Esophagus mucosa (tissue), 1 donor: ENCODE measurements around the gene RDH8. TPM values are rescaled to one million over a fixed set of nuclear protein-coding genes. Genes with fewer than 3 reads are reported as not detected.

Source experiments
- ATAC-seq: fragments of 200-7000 bp; cut with Tn5 transposase; one replicate; pipeline ENCODE4 v1.9.1; 2020
- total RNA-seq: library from RNA; stranded (reverse); gene quantifications from one replicate; pipeline ENCODE4 v1.2.4, GENCODE V29; 2023
- donor health status: DM: yes; HTN: yes; CAD: no.

RDH8 gene
- total RNA-seq, 1 donor from 2014 or later: not detected

DNA sequence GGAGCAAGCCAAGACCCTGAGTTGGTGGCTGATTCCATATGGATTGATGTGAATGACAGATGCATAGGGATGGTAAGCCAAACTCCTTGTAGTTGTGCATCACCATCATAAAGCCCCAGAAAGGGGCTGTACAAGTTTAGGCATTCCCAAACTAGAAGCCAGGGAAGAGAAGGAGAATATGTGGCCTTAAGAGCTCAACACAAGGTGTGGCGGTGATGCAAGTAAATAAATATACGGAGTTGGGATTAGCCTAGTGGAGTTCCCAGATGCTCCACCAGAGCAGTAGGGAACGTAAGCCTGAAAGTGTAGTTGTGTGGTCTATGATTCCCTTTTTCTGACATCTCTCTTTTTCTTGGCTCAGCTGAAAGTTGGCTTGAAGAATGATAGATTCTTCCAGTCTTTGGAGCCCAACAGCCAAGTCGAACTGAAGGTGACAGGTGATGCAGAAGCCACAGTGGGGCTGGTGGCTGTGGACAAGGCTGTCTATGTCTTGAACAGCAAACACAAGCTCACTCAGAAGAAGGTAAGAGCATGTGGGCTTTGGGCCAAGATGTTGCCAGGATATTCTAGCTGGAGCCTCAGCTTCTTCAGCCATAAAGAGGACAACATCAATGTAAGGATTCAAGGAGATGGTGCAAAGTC, 30.1 kb downstream of the RDH8 start:
- ATAC-seq: no peak

GRCh38 chr19:10044390-10044789, 31.1 kb downstream of the RDH8 start:
- ATAC-seq: no peak

GRCh38 chr19:10045371-10045770, 32.1 kb downstream of the RDH8 start:
- no peak for ATAC-seq

DNA sequence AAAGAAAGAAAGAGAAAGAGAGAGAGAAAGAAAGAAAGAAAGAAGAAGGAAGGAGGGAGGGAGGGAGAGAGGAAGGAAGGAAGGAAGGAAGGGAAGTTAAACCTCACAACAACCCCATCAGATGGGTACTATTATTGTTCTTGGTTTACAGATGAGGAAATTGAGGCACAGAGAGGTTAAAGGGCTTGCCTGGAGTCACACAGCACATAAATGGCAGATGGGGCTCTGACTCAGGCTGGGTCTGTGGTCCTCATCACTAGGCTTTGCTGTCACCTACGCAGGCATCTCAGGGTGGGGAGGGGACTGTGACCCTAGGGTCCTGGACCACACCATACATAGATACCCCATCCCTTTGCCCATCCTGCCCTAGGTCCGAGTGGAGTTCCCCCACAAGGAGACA, 36.3 kb downstream of the RDH8 start:
- no peak for ATAC-seq

- peak; percentile 28 for ATAC-seq
These were observed 39.5 kb downstream of the RDH8 start for GRCh38 chr19:10052602-10053360.

GRCh38 chr19:10061717-10062310, 48.5 kb downstream of the RDH8 start:
- peak; percentile 17 for ATAC-seq

DNA sequence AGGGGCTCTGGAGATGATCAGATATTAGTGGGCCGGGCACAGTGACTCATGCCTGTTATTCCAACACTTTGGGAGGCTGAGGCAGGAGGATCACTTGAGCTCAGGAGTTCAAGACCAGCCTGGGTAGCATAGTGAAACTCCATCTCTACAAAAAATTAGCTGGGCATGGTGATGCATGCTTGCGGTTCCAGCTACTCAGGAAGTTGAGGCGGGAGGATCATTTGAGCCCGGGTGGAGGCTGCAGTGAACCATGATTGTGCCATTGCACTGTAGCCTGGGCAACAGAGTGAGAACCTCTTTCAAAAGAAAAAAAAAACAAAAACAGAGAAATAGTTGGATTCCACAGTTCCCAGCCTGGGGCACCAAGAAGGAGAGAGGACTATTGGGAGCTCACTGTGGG, 54.9 kb downstream of the RDH8 start:
- no peak for ATAC-seq

DNA sequence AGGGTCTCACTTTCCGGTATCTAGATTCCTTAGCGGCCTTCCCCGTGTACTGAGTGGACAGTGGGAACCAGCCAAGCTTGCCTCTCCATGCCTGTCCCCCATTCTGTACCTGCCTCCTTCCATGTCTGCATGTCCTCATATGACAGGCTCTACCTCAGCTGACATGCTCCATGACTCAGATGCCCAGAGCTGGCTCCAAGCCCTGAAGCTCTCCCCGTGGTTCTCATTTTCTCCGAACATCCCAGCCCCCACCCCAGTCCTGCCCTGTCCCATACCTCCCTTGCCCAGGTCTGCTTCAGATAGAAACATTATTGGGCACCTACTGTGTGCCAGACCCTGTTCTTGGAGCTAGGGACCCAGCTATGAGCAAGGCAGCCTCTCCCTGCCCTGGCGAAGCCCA, 55.8 kb downstream of the RDH8 start:
- peak; percentile 34 for ATAC-seq

DNA sequence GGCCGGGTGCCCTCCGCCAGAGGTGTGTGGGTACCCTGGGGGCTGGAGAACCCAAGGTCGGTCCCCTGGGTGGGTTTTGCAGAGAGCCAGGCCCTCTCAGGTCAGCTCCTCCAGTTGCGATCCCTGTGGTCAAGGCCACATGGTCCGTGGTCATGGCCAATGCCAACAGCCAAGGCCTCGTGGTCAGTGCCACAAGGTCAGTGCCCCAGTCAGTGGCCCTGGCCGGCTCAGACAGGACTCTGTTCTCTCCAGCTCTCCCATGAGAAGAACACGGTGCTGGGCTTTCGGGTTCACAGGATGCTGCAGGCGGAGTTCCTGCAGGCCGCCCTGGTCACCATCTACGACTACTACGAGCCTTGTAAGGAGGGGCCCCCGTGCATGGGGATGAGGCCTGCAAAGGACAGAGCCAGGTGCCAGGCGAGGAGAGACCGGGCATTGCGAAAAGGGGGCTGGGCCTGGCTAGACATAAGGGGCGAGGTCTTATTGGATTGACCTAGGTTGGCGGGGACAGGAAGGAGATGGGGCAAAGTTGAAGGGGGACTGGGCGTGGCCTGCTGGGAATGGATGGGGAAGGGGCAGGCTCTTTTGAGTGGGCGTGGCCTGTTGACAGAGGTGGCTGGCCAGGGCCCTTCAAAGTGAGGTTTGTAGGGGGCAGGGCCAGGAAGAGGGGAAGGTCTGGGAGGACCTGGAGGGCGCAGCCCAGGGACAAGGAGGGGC, 57.6 kb downstream of the RDH8 start:
- ATAC-seq: no peak

Other genes with a start within 250 kb of the RDH8 start
- 13.0 TPM for gene ZNF846, start 244.7 kb upstream of the RDH8 start, total RNA-seq
- 13.2 TPM for gene FBXL12, start 194.4 kb upstream of the RDH8 start, total RNA-seq
- gene UBL5, start 185.6 kb upstream of the RDH8 start, total RNA-seq: 297 TPM
- 54.4 TPM for gene PIN1, start 178.2 kb upstream of the RDH8 start, total RNA-seq
- 5.1 TPM for gene OLFM2, start 77.0 kb upstream of the RDH8 start, total RNA-seq
- 5.6 TPM for gene COL5A3, start 3.0 kb upstream of the RDH8 start, total RNA-seq
- 11.1 TPM for gene SHFL, start 72.8 kb downstream of the RDH8 start, total RNA-seq
- gene ANGPTL6, start 89.2 kb downstream of the RDH8 start, total RNA-seq: not detected
- 32.3 TPM for gene PPAN, start 92.9 kb downstream of the RDH8 start, total RNA-seq
- gene P2RY11, start 98.2 kb downstream of the RDH8 start, total RNA-seq: 4.8 TPM
- gene EIF3G, start 106.4 kb downstream of the RDH8 start, total RNA-seq: 166 TPM
- gene DNMT1, start 181.5 kb downstream of the RDH8 start, total RNA-seq: 63.7 TPM
- gene S1PR2, start 217.8 kb downstream of the RDH8 start, total RNA-seq: 2.5 TPM
- 68.7 TPM for gene MRPL4, start 238.7 kb downstream of the RDH8 start, total RNA-seq